GM21367 (cell line): Measurements from ENCODE around the gene PLTP.
"Not testable (repeated sequence)": the region's sequence is repeated elsewhere in the genome, so short reads cannot be mapped to it uniquely, and the experiment has no call there.

Experiments
- ATAC-seq: cut with Tn5 transposase; IDR thresholded peaks from one replicate; pipeline ENCODE4 v1.9.1; 2021; ENCODE audit not compliant: unreplicated experiment

Gene PLTP, protein sequence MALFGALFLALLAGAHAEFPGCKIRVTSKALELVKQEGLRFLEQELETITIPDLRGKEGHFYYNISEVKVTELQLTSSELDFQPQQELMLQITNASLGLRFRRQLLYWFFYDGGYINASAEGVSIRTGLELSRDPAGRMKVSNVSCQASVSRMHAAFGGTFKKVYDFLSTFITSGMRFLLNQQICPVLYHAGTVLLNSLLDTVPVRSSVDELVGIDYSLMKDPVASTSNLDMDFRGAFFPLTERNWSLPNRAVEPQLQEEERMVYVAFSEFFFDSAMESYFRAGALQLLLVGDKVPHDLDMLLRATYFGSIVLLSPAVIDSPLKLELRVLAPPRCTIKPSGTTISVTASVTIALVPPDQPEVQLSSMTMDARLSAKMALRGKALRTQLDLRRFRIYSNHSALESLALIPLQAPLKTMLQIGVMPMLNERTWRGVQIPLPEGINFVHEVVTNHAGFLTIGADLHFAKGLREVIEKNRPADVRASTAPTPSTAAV

DNA sequence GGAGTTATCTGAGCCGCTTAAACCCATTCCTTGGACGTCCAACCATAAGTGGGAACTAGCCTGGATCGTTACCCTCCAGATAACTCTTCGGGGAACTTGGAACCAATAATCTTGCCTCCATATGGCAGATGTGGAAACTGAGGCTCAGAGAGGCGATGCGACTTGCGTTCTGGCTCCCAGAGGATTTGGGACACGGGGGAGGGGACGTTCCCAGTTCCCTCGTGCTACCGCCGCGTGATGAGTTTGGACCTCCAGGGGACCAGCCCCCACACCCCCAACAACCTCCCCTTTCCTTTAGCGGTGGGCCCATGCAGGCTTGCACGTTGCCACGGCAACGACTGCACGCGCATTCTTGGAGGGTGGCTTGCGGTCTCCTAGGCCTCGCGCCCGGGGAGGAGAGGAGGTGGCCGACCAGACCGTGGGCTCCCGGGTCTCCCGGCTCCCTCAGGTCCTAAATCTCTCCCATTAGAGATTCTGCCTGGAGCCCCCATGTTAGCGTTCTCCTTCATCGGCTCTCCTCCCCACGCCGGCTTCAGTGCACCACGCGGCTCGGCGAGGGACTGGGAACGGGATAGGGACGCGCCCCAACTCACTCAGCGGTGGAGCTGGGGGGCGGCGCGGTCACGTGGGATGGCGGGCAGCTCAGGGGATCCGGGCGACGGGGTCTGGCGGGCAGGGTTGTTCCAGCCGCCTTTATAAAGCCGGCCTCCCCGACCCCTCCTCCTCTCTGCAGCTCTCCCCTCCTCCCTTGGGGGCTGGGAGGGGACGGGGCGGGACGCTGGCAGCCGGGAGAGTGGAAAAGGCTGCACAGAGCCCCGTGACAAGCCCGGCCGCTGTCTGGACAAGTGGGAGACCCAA is at the start of gene PLTP:
Gene PLTP, minus strand, starts transcription at position 670 of the 858 bp plus-strand sequence. CDS start 703 bp downstream, outside the sequence.
- ATAC-seq: no peak

DNA sequence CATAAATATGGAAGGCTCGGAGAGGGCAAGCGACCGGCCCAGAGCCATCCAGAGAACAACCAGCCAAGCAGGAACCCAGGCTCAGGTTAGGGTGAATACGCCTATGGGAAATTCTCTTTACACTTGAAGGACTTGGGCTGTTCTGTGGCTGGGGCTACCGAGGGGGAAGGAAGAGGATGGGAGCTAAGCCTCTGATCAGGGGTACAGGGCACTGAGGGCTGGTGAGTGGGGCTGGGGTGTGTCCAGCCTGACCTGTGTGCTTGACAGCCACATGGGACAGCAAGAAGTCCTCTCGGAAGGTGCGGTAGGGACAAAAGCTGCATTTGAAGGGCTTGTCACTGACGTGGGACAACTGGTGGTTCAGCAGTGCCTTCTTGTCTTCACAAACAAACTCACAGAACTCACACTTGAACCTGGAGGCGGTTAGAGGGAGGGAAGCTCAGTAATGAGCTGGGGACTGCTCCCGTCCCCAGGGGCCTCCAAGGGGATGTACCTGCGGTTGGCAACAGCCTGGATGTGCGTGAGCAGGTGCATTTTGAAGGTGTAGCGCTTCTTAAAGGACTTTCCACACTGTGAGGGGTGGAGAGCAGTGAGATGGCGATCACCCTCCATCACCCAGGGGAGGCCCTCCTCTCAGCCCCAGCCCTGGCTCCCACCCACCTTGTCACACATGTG is 48.1 kb upstream of the PLTP start:
- ATAC-seq: no peak

- ATAC-seq: no peak
Measured at GRCh38 chr20:45959126-45959525, 47.2 kb upstream of the PLTP start.

GRCh38 chr20:45958593-45958992 is 46.6 kb upstream of the PLTP start:
- ATAC-seq: no peak

DNA sequence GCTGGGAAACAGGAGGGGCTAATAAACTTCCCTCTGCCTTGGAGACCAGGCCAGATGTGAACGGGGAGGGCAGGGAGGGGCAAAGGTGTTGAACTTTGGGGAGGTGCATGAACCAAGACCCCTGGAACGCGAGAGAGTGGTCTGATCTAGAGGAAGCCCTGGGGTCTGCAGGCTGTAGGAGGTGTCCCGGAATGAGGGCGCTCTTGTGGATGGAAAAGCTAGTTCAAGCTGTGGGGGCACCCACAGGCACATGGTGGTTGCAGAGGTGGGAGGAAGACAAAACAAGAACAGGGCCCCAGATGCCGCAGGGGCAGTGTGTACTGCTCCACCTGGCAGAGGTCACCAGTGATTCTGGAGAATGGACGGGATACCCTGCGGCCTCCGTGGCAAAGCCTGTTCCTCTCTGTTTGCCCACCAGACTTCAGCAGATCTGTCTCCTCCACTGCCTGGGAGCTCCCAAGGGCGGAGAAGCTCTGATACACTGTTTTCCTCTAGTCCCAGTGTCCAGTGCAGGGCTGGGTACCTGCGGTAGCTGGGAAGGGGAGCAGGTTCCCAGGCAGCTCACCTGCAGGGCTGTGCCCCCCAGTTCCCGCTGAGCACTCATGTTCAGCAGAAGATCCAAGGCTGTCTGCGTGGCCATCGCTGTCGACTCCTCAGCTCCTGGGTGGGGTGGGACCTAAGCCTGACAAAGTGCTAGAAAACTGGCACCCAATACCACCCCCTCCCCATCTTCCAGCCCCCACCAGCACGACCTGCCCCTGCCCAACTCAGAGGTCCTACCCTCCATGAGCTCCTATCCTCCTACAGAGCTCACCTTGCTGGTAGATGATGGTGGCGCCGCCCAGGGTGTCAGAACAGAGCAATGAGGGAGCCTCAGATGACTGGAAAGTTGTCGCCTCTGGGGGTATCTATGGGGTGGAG is 45.3 kb upstream of the PLTP start:
- no peak for ATAC-seq

GRCh38 chr20:45956326-45956725 is 44.4 kb upstream of the PLTP start:
- not testable (repeated sequence) for ATAC-seq

DNA sequence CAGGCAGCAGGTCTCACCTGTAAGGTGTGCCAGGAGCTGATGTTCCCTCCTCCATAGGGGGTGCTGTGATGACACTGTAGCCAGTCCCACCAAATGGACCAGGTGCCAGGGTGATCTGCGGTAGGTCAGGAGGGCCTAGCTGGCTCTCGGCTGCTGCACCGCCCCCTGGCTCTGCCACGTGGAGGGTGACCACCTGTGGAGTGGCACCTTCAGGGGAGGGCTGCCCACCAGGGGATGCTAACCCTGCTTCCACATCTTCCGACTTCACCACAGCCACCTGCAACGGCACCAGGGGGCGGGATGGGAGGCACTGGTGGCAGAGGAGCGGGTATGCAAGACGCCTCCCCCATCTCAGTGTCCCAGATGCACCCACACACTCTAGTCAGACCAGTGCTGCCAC is 41.7 kb upstream of the PLTP start:
- no peak for ATAC-seq

- ATAC-seq: no peak
Measured at GRCh38 chr20:45952861-45953260, 40.9 kb upstream of the PLTP start.

DNA sequence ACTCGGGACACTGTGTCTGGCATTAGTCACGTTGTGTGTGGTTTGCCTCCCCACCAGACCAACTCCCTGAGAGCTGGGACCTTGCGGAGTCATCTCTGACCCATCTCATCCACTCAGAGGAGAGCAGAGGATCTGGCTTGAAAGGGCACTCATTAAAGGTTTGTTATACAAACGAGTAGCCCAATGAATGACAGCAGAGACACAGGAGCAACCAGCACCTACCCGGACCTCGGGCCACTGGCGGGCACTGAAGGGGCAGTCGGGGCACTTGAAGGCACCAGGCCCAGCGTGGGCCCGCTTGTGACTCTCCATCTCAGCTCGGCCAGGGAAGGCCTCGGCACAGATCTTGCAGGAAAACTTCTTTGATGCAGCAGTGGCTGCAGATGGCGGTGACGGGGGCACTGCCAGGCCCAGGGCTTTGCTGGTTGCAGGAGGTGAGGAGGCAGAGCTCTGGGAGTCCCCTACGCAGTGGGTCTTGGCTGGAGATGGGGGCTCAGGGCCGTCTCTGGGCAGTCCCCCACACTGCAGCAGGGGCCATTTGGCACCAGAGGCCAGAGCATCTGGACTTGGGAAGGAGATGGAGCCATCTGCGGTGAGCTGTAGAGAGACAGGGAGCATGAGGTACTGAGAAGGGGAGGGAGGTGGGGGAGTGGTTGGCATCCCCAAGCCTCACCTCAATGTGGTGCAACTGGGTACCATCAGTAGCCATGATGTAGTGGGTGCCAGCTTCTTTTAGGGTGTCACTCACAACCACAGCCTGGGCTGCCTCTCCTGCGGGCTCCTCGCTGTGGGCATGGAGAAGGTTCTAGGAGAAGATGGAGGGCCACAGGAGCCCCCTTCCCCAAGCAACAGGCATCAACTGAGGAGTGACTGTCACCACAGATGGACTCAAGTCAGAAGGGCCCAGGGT is 40.2 kb upstream of the PLTP start:
- ATAC-seq: no peak

DNA sequence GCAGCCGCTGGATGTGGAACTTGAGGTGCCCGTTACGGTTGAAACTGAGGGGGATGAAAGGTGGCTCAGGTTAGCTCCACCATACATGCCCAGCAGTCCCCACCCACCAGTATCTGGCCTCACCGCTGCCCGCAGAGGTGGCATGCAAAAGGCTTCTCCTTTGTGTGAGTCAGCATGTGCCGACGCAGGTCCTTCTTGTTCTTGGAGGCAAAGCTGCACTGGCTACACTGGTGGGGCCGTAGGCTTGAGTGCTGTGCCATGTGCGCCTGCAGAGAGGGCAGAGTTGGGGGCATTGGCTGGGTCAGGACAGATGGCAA is 38.3 kb upstream of the PLTP start:
- ATAC-seq: no peak

DNA sequence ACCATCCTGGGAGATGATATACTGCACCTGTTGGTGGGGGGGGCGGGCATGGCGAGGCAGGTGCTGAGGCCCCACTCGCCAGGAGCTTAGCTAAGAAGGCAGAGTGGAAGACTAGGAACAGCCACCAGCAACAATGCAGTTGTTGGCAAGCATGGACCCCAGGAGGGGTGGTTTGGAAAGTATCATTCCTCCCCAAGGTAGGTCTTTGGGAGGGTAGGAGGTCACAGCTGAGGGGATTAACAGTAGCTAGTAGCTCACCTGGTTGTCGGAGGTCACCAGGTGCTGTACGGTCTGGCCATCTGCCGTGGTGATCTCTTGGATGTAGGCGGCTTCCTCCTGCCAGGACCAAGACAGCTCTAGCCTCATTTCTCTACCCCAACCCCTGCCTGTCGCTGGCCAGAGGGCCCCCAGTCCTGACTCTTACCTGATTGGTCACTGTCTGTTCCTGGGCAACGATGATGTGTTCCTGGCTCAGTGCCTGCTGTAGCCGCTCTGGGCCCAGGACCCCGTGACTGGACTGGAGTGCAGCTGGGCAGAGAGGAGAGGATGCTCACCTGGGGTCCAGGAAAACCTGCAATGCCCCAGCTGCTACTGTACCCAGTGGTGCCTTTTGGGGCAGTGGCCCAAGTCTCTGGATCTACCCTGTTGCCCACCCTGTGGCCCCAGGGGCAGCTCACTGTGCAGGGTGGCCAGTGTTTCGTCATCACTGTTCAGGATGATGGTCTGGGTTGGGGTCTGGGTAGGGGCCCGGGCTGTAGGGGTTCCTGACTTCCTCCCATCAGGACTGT is 37.8 kb upstream of the PLTP start:
- no peak for ATAC-seq

GRCh38 chr20:45948742-45949541 is 37.0 kb upstream of the PLTP start:
- ATAC-seq: no peak

DNA sequence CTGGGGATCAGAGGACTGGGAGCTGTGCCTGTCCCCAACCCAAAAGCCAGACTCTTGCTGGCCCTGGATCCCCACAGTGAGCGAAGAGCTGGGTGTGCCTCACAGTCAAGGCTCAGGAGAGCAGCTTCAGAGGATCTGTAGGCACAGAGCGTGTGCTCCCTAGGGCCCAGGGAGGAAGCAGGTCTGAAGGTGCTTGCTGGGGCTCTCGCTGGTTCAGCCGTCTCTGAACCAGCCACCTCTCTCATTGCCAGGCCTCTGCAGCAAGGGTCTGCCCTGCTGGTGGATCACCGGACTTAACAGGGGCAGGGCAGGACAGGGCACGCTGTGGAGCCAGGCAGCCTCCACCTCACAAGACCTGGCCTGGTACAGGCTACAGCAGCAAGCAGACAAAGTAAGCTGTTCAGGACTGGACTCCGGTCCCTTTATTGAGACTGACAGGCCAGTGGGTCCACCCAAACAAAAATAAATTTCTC is 36.3 kb upstream of the PLTP start:
- no peak for ATAC-seq

GRCh38 chr20:45947110-45947866 is 35.3 kb upstream of the PLTP start:
- no peak for ATAC-seq

DNA sequence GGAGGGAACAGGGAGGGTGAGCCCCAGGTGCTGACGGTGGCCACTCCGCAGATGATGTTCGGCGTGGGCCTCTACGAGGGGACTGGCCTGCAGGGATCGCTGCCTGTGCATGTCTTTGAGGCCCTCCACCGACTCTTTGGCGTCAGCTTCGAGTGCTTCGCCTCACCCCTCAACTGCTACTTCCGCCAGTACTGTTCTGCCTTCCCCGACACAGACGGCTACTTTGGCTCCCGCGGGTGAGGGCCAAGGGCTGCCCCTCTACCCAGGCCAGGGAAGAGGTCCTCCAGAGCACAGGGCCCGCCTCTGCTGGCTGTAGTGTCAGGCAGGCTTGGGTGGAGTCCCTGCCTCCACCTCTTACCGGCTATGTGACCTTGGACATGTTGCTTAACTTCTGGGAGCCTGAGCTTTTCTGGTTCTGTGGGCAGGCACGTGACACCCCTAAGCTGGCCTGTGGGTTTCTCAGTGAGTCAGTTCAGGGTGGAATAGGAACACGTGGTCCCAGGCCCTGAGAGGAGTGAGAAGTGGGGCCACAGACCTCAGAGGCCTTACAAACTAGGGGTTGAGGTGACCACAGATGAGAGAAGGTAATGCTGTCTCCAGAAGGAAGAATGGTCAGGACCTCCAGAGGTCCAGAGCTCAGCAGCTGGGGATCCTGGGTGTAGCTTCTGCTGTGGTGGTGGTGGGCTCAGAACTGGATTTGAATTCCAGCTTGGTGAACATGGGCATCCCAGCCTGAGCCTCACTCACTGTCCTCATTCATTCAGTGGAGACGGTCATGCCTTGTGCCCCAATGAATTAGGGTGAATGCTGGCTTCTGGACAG is 34.4 kb upstream of the PLTP start:
- ATAC-seq: no peak

- no peak for ATAC-seq
Measured at GRCh38 chr20:45945678-45946148, 33.8 kb upstream of the PLTP start.
